ENCODE data around the gene ELF4. TPM values are rescaled to one million over a fixed set of nuclear protein-coding genes. Genes with fewer than 3 reads are reported as not detected.

ELF4 gene
- polyA plus RNA-seq, 1 donor from 2014 or later = not detected

DNA sequence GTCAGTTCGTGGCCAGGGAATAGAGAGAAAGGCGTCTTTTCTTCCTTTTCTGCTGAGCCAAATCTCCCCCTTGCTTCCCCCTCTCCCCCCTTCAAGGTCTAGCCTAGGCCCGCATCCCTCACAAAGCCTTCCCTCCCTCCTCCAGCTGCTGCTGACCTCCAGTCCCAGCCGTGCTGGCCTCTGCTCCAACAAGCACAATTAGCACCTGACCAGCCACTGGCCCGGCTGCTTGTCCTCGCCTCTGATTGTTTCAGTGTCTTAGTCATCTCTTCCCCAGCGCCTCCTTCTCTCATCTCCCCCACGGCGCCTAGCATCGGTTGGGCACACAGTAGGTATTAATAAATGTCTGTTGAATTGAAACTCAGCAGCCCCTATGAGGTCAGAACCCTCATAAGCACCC is 4.2 kb downstream of the ELF4 start:
- Histone ChIP-seq H3K4me2 (ENCODE audit: low read length) (no peak overlapping the region), H3K9me2 (ENCODE audit: insufficient read depth, low read length) (no peaks in the 10 kb centered on the region), H3K27me3 (ENCODE audit: insufficient read depth, low read depth, low read length) (peaks cover 22% of the 10 kb centered on the region), H2AFZ (ENCODE audit: low read depth, low read length) (no peak overlapping the region), H3K79me2 (replicated peaks; ENCODE audit: insufficient read depth, low read length) (no peaks in the 10 kb centered on the region), H3K36me3 (ENCODE audit: insufficient read depth, low read length) (no peaks in the 10 kb centered on the region), H3K9ac (ENCODE audit: low read length) (no peak overlapping the region), H3F3A (ENCODE audit: insufficient read depth, low read length, poor library complexity, severe bottlenecking) (no peaks in the 10 kb centered on the region), H3K9me3 (ENCODE audit: low read length) (no peaks in the 10 kb centered on the region), H3K4me3 (ENCODE audit: low read length) (no peak overlapping the region), H4K20me1 (ENCODE audit: insufficient read depth) (no peaks in the 10 kb centered on the region), H3K27ac (ENCODE audit: low read length) (no peak overlapping the region)
- TF ChIP-seq CTCF (IDR thresholded peaks at IDR 0.05; ENCODE audit: poor library complexity, severe bottlenecking) (no peak), EP300 (conservative IDR thresholded peaks at IDR 0.05; ENCODE audit: poor library complexity, severe bottlenecking) (no peak), TAF1 (IDR thresholded peaks at IDR 0.05; ENCODE audit: low read depth) (no peak), MXI1 (conservative IDR thresholded peaks at IDR 0.05; ENCODE audit: poor library complexity, severe bottlenecking) (no peak), RAD21 (conservative IDR thresholded peaks at IDR 0.05) (no peak), SMC3 (conservative IDR thresholded peaks at IDR 0.05; ENCODE audit: poor library complexity) (no peak), EZH2 (IDR thresholded peaks at IDR 0.05; ENCODE audit: borderline replicate concordance, insufficient read depth, low read length, poor library complexity, severe bottlenecking) (no peak), POLR2AphosphoS5 (IDR thresholded peaks at IDR 0.05) (no peak)
- TF ChIP-seq, protein P1, sequence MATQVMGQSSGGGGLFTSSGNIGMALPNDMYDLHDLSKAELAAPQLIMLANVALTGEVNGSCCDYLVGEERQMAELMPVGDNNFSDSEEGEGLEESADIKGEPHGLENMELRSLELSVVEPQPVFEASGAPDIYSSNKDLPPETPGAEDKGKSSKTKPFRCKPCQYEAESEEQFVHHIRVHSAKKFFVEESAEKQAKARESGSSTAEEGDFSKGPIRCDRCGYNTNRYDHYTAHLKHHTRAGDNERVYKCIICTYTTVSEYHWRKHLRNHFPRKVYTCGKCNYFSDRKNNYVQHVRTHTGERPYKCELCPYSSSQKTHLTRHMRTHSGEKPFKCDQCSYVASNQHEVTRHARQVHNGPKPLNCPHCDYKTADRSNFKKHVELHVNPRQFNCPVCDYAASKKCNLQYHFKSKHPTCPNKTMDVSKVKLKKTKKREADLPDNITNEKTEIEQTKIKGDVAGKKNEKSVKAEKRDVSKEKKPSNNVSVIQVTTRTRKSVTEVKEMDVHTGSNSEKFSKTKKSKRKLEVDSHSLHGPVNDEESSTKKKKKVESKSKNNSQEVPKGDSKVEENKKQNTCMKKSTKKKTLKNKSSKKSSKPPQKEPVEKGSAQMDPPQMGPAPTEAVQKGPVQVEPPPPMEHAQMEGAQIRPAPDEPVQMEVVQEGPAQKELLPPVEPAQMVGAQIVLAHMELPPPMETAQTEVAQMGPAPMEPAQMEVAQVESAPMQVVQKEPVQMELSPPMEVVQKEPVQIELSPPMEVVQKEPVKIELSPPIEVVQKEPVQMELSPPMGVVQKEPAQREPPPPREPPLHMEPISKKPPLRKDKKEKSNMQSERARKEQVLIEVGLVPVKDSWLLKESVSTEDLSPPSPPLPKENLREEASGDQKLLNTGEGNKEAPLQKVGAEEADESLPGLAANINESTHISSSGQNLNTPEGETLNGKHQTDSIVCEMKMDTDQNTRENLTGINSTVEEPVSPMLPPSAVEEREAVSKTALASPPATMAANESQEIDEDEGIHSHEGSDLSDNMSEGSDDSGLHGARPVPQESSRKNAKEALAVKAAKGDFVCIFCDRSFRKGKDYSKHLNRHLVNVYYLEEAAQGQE (IDR thresholded peaks at IDR 0.05; ENCODE audit: borderline replicate concordance) = no peak

- Histone ChIP-seq H3K79me2 (replicated peaks; ENCODE audit: insufficient read depth, low read length) (no peaks in the 10 kb centered on the region), H3K9me2 (ENCODE audit: insufficient read depth, low read length) (no peaks in the 10 kb centered on the region), H3K9ac (ENCODE audit: low read length) (no peak overlapping the region), H2AFZ (ENCODE audit: low read depth, low read length) (no peak overlapping the region), H4K20me1 (ENCODE audit: insufficient read depth) (no peaks in the 10 kb centered on the region), H3K27ac (ENCODE audit: low read length) (no peak overlapping the region), H3K27me3 (ENCODE audit: insufficient read depth, low read depth, low read length) (peaks cover 22% of the 10 kb centered on the region), H3K9me3 (ENCODE audit: low read length) (no peaks in the 10 kb centered on the region), H3K4me3 (ENCODE audit: low read length) (no peak overlapping the region), H3K36me3 (ENCODE audit: insufficient read depth, low read length) (no peaks in the 10 kb centered on the region), H3F3A (ENCODE audit: insufficient read depth, low read length, poor library complexity, severe bottlenecking) (no peaks in the 10 kb centered on the region), H3K4me2 (ENCODE audit: low read length) (no peak overlapping the region)
- TF ChIP-seq EP300 (conservative IDR thresholded peaks at IDR 0.05; ENCODE audit: poor library complexity, severe bottlenecking) = no peak
- no peak for TF ChIP-seq EZH2 (IDR thresholded peaks at IDR 0.05; ENCODE audit: borderline replicate concordance, insufficient read depth, low read length, poor library complexity, severe bottlenecking)
- TF ChIP-seq SMC3 (conservative IDR thresholded peaks at IDR 0.05; ENCODE audit: poor library complexity) = no peak
- no peak for TF ChIP-seq POLR2AphosphoS5 (IDR thresholded peaks at IDR 0.05)
- no peak for TF ChIP-seq MXI1 (conservative IDR thresholded peaks at IDR 0.05; ENCODE audit: poor library complexity, severe bottlenecking)
- TF ChIP-seq, protein P1 (IDR thresholded peaks at IDR 0.05; ENCODE audit: borderline replicate concordance) = no peak
- no peak for TF ChIP-seq TAF1 (IDR thresholded peaks at IDR 0.05; ENCODE audit: low read depth)
- no peak for TF ChIP-seq RAD21 (conservative IDR thresholded peaks at IDR 0.05)
- TF ChIP-seq CTCF (IDR thresholded peaks at IDR 0.05; ENCODE audit: poor library complexity, severe bottlenecking) = no peak
Measured at GRCh38 chrX:130105244-130105643, 5.1 kb downstream of the ELF4 start.

Data from neural cell (in vitro differentiated cells).